Right lobe of liver (tissue), 6 donors: ENCODE data around the gene OSCP1. TPM values are rescaled to one million over a fixed set of nuclear protein-coding genes. Genes with fewer than 3 reads are reported as not detected.

Experiments used
- ATAC-seq, 4 donors: fragments of 200-7000 bp; cut with Tn5 transposase; one replicate each; pipeline ENCODE4 v1.9.1; 2020; ENCODE audit warnings: mild to moderate bottlenecking in 4 of 4, moderate library complexity in 4 of 4
- DNase-seq, 3 donors: peaks; one replicate each; pipeline ENCODE4 v3.0.0-alpha.2; 2020
- H3K27ac ChIP-seq, 3 donors: fragments of 200-600 bp; one replicate each; pipeline ENCODE4 v1.8.0; 2022
- H3K27me3 ChIP-seq, 2 donors: fragments of 200-600 bp; one replicate each; pipeline ENCODE4 v1.8.0; 2022
- H3K36me3 ChIP-seq, 4 donors: fragments of 200-600 bp; sonication (generic) in 1 of 4; one replicate each; pipeline versions ENCODE4 v1.5.1 to v1.8.0; 2017 to 2022; ENCODE audit warnings: control low read depth in 1 of 4
- H3K4me1 ChIP-seq, 4 donors: fragments of 200-600 bp; sonication (generic) in 1 of 4; one replicate each; pipeline versions ENCODE4 v1.5.1 to v1.8.0; 2017 to 2022; ENCODE audit warnings: control low read depth in 1 of 4
- H3K4me3 ChIP-seq, 3 donors: fragments of 200-600 bp; one replicate each; pipeline ENCODE4 v1.8.0; 2022
- H3K9me3 ChIP-seq, 4 donors: fragments of 200-600 bp; sonication (generic) in 1 of 4; one replicate each; pipeline versions ENCODE4 v1.5.1 to v1.8.0; 2017 to 2022; ENCODE audit warnings: control low read depth in 1 of 4
- CTCF ChIP-seq, 4 donors: fragments of 200-600 bp in 3 of 4; fragments of 450-650 bp in 1 of 4; IDR thresholded peaks; one replicate each; pipeline versions ENCODE4 v1.5.1 to v1.8.0; 2016 to 2022; ENCODE audit warnings: antibody characterized with exemption in 4 of 4, mild to moderate bottlenecking in 2 of 4
- POLR2A ChIP-seq: fragments of 450-650 bp; IDR thresholded peaks from one replicate; pipeline ENCODE4 v1.6.1; 2017; ENCODE audit warnings: antibody characterized with exemption, mild to moderate bottlenecking
- WGBS: methylation state at CpG from one replicate; pipeline ENCODE4 v1.1.6; 2018; ENCODE audit warnings: low coverage, low lambda C conversion rate; ENCODE audit not compliant: insufficient coverage; ENCODE audit errors: missing lambda C conversion rate; 5-methylcytosine and 5-hydroxymethylcytosine counted together
- intact Hi-C, 2 donors: fragments of 100-400 bp; cut with DNase I; formaldehyde crosslinking; loops; one replicate each; pipeline versions ENCODE4 v1.11.2 to v1.14.1; 2022
- long read RNA-seq: library from polyadenylated mRNA; unstranded; transcript quantifications from one replicate; pipeline ENCODE4 v2.0.0, GENCODE V29; 2019
- total RNA-seq, 6 experiments: library from RNA; depleted of rRNA in 2 of 6; stranded (reverse); fragments of >200 nt in 2 of 6; fragmentation: NEBNext Ultra II Directional in 3 of 6; extraction: Animal tissue kit (Norgen Biotek cat#: 25700) in 3 of 6; gene quantifications; one replicate each; pipeline versions ENCODE4 v1.1.0 to v1.2.4, GENCODE V29; 2016 to 2023
- donor health status: DM: no; HTN: yes; CAD: no.
- donor health status: DM: no; HTN: no; CAD: no.
- donor health status: DM: no; HTN: no; CAD: no.
- donor health status: DM: no; HTN: yes; CAD: no.
- donor health status: DM: no; HTN: yes; CAD: no.

OSCP1 gene
- total RNA-seq: 1 to 10 TPM in 5 of 6 experiments, under 1 TPM in 1; 0.40 to 4.9 (median 1.7) TPM
- long read RNA-seq, partial matches to known transcripts: 0 of 1 reads
- long read RNA-seq, other reads (novel, unspliced or antisense): 1 of 1 reads

- ATAC-seq (peak; percentile 97 to 99 (median 98)), DNase-seq (peak; percentile 95 to 97 (median 96))
- Histone ChIP-seq H3K36me3 (peaks cover 0 to 9% (median 4%) of the 10 kb centered on the region in 4 donors), H3K4me3 (peak within 1 kb of the TSS; percentile 60 to 61 (median 60)), H3K4me1 (no peaks in the 10 kb centered on the region), H3K27ac (peak within 1 kb of the TSS; percentile 89 to 93 (median 91)), H3K9me3 (no peaks in the 10 kb centered on the region), H3K27me3 (no peaks in the 10 kb centered on the region)
- intact Hi-C loops: no loop called here
- TF ChIP-seq POLR2A (peak; percentile 81), CTCF (IDR thresholded peaks at IDR 0.05) (no peak)
- WGBS: 0% methylated on average over 9 of the region's 48 CpGs
Measured at GRCh38 chr1:36450270-36450918, at the start of gene OSCP1. TSS of gene OSCP1 (minus strand) at chr1:36450451. CDS start at chr1:36450369, 82 bp downstream.

- Histone ChIP-seq H3K4me1 (no peaks in the 10 kb centered on the region), H3K9me3 (no peaks in the 10 kb centered on the region), H3K36me3 (no peaks in the 10 kb centered on the region), H3K27me3 (no peaks in the 10 kb centered on the region), H3K27ac (no peak overlapping the region), H3K4me3 (no peak overlapping the region)
- DNase-seq (no peak), ATAC-seq (no peak)
- TF ChIP-seq POLR2A: no peak
- TF ChIP-seq CTCF (IDR thresholded peaks at IDR 0.05): no peak
- WGBS: 75% methylated on average over 2 of the region's 2 CpGs
- intact Hi-C loops: no loop called here
Measured at GRCh38 chr1:36497207-36497606, 47.0 kb upstream of the OSCP1 start.

GRCh38 chr1:36494971-36495370, 44.7 kb upstream of the OSCP1 start:
- no peak overlapping the region for H3K27ac ChIP-seq
- no peak overlapping the region for H3K4me3 ChIP-seq
- H3K4me1 ChIP-seq: no peaks in the 10 kb centered on the region
- no peaks in the 10 kb centered on the region for H3K9me3 ChIP-seq
- ATAC-seq (no peak), DNase-seq (no peak)
- H3K36me3 ChIP-seq: no peaks in the 10 kb centered on the region
- intact Hi-C loops: no loop called here
- H3K27me3 ChIP-seq: no peaks in the 10 kb centered on the region
- TF ChIP-seq CTCF (IDR thresholded peaks at IDR 0.05) (no peak), POLR2A (no peak)
- 82% methylated on average over 5 of the region's 5 CpGs for WGBS

GRCh38 chr1:36493524-36493923, 43.3 kb upstream of the OSCP1 start:
- H3K9me3 ChIP-seq: no peaks in the 10 kb centered on the region
- no peaks in the 10 kb centered on the region for H3K27me3 ChIP-seq
- 78% methylated on average over 8 of the region's 9 CpGs for WGBS
- no peak overlapping the region for H3K4me3 ChIP-seq
- DNase-seq (no peak), ATAC-seq (no peak)
- intact Hi-C loops: no loop called here
- TF ChIP-seq POLR2A (no peak), CTCF (IDR thresholded peaks at IDR 0.05) (no peak)
- no peak overlapping the region for H3K27ac ChIP-seq
- no peaks in the 10 kb centered on the region for H3K36me3 ChIP-seq
- H3K4me1 ChIP-seq: no peaks in the 10 kb centered on the region
